ENCODE measurements around the gene HS2ST1. TPM values are rescaled to one million over a fixed set of nuclear protein-coding genes. Genes with fewer than 3 reads are reported as not detected.
"Not testable (repeated sequence)": the region's sequence is repeated elsewhere in the genome, so short reads cannot be mapped to it uniquely, and the experiment has no call there.

Gene HS2ST1
- total RNA-seq, 1 donor from 2014 or later: 19.0 TPM

DNA sequence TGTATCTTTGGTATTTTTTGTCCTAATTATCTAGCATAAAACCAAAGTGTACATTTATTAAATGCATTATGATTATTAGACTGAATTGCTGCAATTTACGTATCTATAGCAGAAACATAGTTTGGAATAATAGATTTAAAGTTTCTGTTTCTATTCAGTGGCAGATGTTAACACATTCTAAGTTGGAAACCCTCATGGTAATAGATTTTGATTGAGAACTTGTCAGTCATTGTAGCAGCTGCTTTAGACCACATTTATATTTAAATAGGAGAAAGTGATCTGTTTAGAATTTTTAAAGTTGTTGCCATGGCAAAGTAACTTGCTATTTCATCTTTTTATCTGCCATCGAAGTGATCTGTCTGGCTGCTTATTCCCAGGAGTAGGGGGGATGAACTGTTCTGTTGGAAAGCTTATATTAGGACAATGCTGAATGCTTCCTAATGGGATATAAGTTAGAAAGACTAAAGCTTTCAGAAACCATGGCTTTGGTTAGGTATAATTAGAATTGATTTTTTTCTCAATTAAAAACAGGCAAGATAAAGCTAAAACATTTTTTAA is 61.6 kb downstream of the HS2ST1 start:
- no peaks in the 10 kb centered on the region for H3K36me3 ChIP-seq (ENCODE audit: control insufficient read depth, insufficient read depth, low read length)
- DNase-seq (ENCODE audit: low read depth) (no peak), FAIRE-seq (no peak)
- H3K27me3 ChIP-seq (ENCODE audit: control insufficient read depth, insufficient read depth, low read length): no peaks in the 10 kb centered on the region
- TF ChIP-seq, protein P1, sequence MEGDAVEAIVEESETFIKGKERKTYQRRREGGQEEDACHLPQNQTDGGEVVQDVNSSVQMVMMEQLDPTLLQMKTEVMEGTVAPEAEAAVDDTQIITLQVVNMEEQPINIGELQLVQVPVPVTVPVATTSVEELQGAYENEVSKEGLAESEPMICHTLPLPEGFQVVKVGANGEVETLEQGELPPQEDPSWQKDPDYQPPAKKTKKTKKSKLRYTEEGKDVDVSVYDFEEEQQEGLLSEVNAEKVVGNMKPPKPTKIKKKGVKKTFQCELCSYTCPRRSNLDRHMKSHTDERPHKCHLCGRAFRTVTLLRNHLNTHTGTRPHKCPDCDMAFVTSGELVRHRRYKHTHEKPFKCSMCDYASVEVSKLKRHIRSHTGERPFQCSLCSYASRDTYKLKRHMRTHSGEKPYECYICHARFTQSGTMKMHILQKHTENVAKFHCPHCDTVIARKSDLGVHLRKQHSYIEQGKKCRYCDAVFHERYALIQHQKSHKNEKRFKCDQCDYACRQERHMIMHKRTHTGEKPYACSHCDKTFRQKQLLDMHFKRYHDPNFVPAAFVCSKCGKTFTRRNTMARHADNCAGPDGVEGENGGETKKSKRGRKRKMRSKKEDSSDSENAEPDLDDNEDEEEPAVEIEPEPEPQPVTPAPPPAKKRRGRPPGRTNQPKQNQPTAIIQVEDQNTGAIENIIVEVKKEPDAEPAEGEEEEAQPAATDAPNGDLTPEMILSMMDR (IDR thresholded peaks at IDR 0.05; ENCODE audit: insufficient read depth, low read length, severe bottlenecking): no peak
- no peak overlapping the region for H3K4me3 ChIP-seq (ENCODE audit: low read depth, low read length)

DNA sequence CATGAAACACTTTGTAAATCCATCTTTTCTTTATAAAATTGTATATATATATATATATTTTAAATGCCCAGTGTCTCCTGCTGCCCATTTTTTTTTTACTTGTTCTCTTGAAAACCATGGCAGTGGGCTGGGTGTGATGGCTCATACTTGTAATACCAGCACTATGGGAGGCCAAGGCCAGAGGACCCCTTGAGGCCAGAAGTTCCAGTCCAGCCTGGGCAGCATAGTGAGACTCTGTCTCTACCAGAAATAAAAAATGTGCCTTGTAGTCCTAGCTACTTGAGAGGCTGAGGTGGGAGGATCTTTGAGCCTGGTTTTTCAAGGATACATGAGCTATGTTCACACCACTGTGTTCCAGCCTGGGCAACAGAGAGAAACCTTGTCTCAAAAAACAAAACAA is 62.2 kb downstream of the HS2ST1 start:
- no peak for DNase-seq (ENCODE audit: low read depth)
- FAIRE-seq: no peak
- H3K4me3 ChIP-seq (ENCODE audit: low read depth, low read length): no peak overlapping the region
- H3K36me3 ChIP-seq (ENCODE audit: control insufficient read depth, insufficient read depth, low read length): no peaks in the 10 kb centered on the region
- H3K27me3 ChIP-seq (ENCODE audit: control insufficient read depth, insufficient read depth, low read length): no peaks in the 10 kb centered on the region
- TF ChIP-seq, protein P1 (IDR thresholded peaks at IDR 0.05; ENCODE audit: insufficient read depth, low read length, severe bottlenecking): no peak

DNA sequence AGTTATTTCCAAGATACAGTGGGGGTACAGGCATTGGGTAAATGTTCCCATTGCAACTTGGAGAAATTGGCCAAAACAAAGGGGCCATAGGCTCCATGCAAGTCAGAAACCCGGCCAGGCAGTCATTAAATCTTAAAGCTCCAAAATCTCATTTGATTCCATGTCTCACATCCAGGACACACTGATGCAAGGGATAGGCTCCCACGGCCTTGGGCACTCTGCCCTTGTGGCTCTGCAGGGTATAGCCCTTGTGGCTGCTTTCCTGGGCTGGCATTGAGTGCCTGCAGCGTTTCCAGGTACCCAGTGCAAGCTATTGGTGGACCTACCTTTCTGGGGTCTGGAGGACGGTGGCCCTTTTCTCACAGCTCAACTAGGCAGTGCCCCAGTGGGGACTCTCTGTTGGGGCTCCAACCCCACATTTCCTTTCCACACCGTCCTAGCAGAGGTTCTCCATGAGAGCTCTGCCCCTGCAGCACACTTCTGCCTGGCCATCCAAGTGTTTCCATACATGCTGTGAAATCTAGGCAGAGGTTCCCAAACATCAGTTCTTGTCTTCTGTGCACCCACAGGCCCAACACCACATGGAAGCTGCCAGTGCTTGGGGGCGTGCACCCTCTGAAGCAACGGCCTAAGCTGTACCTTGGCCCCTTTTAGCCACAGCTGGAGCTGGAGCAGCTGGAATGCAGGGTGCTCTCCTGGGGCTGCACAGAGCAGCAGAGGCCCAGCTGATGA is 67.2 kb downstream of the HS2ST1 start:
- Histone ChIP-seq H3K27me3 (ENCODE audit: control insufficient read depth, insufficient read depth, low read length) (no peaks in the 10 kb centered on the region), H3K36me3 (ENCODE audit: control insufficient read depth, insufficient read depth, low read length) (no peaks in the 10 kb centered on the region), H3K4me3 (ENCODE audit: low read depth, low read length) (no peak overlapping the region)
- FAIRE-seq: no peak
- TF ChIP-seq, protein P1 (IDR thresholded peaks at IDR 0.05; ENCODE audit: insufficient read depth, low read length, severe bottlenecking): no peak
- no peak for DNase-seq (ENCODE audit: low read depth)

DNA sequence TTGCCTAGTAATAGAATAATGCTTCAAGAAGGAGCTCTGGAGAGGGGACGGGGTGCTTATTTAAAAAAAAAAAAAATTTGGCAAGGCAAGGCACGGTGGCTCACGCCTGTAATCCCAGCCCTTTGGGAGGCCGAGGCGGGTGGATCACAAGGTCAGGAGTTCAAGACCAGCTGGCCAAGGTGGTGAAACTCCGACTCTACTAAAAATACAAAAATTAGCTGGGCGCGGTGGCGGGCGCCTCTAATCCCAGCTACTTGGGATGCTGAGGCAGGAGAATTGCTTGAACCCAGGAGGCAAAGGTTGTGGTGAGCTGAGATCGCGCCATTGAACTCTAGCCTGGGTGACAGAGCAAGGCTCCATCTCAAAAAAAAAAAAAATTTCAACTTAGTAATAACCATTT is 69.2 kb downstream of the HS2ST1 start:
- not testable (repeated sequence) for H3K27me3 ChIP-seq (ENCODE audit: control insufficient read depth, insufficient read depth, low read length); FAIRE-seq; H3K36me3 ChIP-seq (ENCODE audit: control insufficient read depth, insufficient read depth, low read length); DNase-seq (ENCODE audit: low read depth); H3K4me3 ChIP-seq (ENCODE audit: low read depth, low read length)

DNA sequence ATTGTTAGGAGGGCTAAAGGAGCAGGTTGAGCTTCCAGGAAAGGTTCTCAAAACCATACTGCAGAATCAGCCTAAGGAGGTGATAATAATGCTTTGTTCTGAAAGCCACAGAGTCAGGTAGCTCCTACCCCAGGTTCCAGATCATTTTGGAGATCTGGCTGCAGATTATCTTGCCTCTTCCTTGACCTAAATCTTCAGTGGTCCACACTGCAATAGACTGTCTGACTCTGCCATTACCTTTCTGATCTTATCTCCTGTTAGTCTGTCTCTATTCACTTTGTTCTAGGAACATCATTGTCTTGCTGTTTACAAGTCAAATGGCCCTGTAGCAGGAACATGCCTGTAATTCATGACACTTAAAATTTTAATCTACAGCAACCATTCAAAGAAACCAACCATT is 73.0 kb downstream of the HS2ST1 start:
- H3K36me3 ChIP-seq (ENCODE audit: control insufficient read depth, insufficient read depth, low read length): no peaks in the 10 kb centered on the region
- TF ChIP-seq, protein P1 (IDR thresholded peaks at IDR 0.05; ENCODE audit: insufficient read depth, low read length, severe bottlenecking): no peak
- H3K4me3 ChIP-seq (ENCODE audit: low read depth, low read length): no peak overlapping the region
- no peaks in the 10 kb centered on the region for H3K27me3 ChIP-seq (ENCODE audit: control insufficient read depth, insufficient read depth, low read length)
- no peak for FAIRE-seq
- DNase-seq (ENCODE audit: low read depth): no peak

DNA sequence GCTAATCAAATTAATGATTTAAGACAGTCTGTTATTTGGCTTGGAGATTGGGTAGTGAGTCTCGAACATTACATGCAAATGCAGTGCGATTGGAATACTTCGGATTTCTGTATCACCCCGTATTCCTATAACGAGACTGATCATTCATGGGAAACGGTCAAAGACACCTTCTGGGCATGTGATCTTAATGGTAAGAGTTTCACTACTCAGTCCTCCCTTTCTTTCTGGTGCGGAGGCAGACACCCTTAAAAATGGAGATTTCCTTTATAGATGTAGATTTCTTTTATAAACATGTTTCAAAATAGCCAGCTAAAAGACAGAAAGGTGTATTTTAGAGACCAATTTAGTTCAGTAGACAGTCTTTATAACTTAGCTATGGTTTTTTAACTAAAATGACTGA is 74.4 kb downstream of the HS2ST1 start:
- Histone ChIP-seq H3K36me3 (ENCODE audit: control insufficient read depth, insufficient read depth, low read length) (no peaks in the 10 kb centered on the region), H3K4me3 (ENCODE audit: low read depth, low read length) (no peak overlapping the region), H3K27me3 (ENCODE audit: control insufficient read depth, insufficient read depth, low read length) (no peaks in the 10 kb centered on the region)
- FAIRE-seq: no peak
- DNase-seq (ENCODE audit: low read depth): no peak
- TF ChIP-seq, protein P1 (IDR thresholded peaks at IDR 0.05; ENCODE audit: insufficient read depth, low read length, severe bottlenecking): no peak

DNA sequence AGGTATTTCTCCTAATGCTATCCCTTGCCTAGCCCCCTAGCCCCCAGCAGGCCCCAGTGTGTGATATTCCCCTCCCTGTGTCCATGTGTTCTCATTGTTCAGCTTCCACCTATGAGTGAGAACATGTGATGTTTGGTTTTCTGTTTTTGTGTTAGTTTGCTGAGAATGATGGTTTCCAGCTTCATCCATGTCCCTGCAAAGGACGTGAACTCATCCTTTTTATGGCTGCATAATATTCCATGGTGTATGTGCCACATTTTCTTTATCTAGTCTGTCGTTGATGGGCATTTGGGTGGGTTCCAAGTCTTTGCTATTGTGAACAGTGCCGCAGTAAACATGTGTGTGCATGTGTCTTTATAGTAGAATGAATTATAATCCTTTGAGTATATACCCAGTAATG is 75.3 kb downstream of the HS2ST1 start:
- not testable (repeated sequence) for DNase-seq (ENCODE audit: low read depth); H3K4me3 ChIP-seq (ENCODE audit: low read depth, low read length); FAIRE-seq; H3K27me3 ChIP-seq (ENCODE audit: control insufficient read depth, insufficient read depth, low read length); H3K36me3 ChIP-seq (ENCODE audit: control insufficient read depth, insufficient read depth, low read length)
